H9 (cell line): ENCODE measurements around the gene VDAC2. TPM values are rescaled to one million over a fixed set of nuclear protein-coding genes. Genes with fewer than 3 reads are reported as not detected.

Source experiments
- DNase-seq: peaks from one replicate; pipeline ENCODE4 v3.0.0-alpha.2; 2017
- H2AFZ ChIP-seq: one replicate; pipeline ENCODE4 v1.6.1; 2013; ENCODE audit warnings: mild to moderate bottlenecking, low read length, control low read depth, moderate library complexity
- H2AK5ac ChIP-seq: 2 replicates; pipeline ENCODE4 v1.6.1; 2013; ENCODE audit warnings: low read length, control low read depth, mixed read lengths; ENCODE audit not compliant: insufficient read length
- H2BK120ac ChIP-seq: one replicate; pipeline ENCODE4 v1.6.1; 2013; ENCODE audit warnings: low read depth, mild to moderate bottlenecking, low read length, control low read depth, inconsistent platforms; ENCODE audit not compliant: poor library complexity, severe bottlenecking
- H2BK12ac ChIP-seq: 2 replicates; pipeline ENCODE4 v1.6.1; 2013; ENCODE audit warnings: low read length, control low read depth, mixed read lengths, low read depth; ENCODE audit not compliant: insufficient read length
- H2BK15ac ChIP-seq: 2 replicates; pipeline ENCODE4 v1.6.1; 2013; ENCODE audit warnings: low read depth, low read length, control low read depth
- H2BK20ac ChIP-seq: one replicate; pipeline ENCODE4 v1.6.1; 2013; ENCODE audit warnings: low read depth, mild to moderate bottlenecking, low read length, control low read depth, inconsistent platforms; ENCODE audit not compliant: poor library complexity, severe bottlenecking
- H2BK5ac ChIP-seq: 2 replicates; pipeline ENCODE4 v1.6.1; 2013; ENCODE audit warnings: low read length, control low read depth, mixed read lengths; ENCODE audit not compliant: insufficient read length
- H3K14ac ChIP-seq: 2 replicates; pipeline ENCODE4 v1.6.1; 2013; ENCODE audit warnings: low read length, control low read depth; ENCODE audit not compliant: insufficient read depth
- H3K18ac ChIP-seq: 2 replicates; pipeline ENCODE4 v1.6.1; 2013; ENCODE audit warnings: low read depth, mild to moderate bottlenecking, mixed read lengths, low read length, control low read depth; ENCODE audit not compliant: insufficient read length
- H3K23ac ChIP-seq: 2 replicates; pipeline ENCODE4 v1.6.1; 2013; ENCODE audit warnings: low read length, control low read depth, mixed read lengths, low read depth; ENCODE audit not compliant: insufficient read length
- H3K23me2 ChIP-seq: 2 replicates; pipeline ENCODE4 v1.6.1; 2013; ENCODE audit warnings: low read depth, mild to moderate bottlenecking, mixed read lengths, low read length, control low read depth; ENCODE audit not compliant: insufficient read length, poor library complexity, severe bottlenecking
- H3K27ac ChIP-seq: 2 replicates; pipeline ENCODE4 v1.5.1; 2013; ENCODE audit warnings: low read length, control low read depth, mixed read lengths, low read depth; ENCODE audit not compliant: insufficient read length
- H3K27me3 ChIP-seq: 2 replicates; pipeline ENCODE4 v1.6.1; 2013; ENCODE audit warnings: low read length, control low read depth, inconsistent platforms; ENCODE audit not compliant: insufficient read depth
- H3K4ac ChIP-seq: 2 replicates; pipeline ENCODE4 v1.6.1; 2013; ENCODE audit warnings: low read depth, mild to moderate bottlenecking, control low read depth, inconsistent platforms, low read length, moderate library complexity
- H3K4me1 ChIP-seq: 2 replicates; pipeline ENCODE4 v1.6.1; 2013; ENCODE audit warnings: low read length, control low read depth, inconsistent platforms; ENCODE audit not compliant: insufficient read depth
- H3K4me2 ChIP-seq: 2 replicates; pipeline ENCODE4 v1.6.1; 2013; ENCODE audit warnings: low read length, control low read depth, mixed read lengths; ENCODE audit not compliant: insufficient read length, insufficient read depth
- H3K56ac ChIP-seq: 2 replicates; pipeline ENCODE4 v1.6.1; 2013; ENCODE audit warnings: low read depth, mild to moderate bottlenecking, mixed read lengths, low read length, control low read depth; ENCODE audit not compliant: insufficient read length
- H3K79me1 ChIP-seq: 2 replicates; pipeline ENCODE4 v1.6.1; 2013; ENCODE audit warnings: low read depth, mild to moderate bottlenecking, moderate library complexity, low read length, control low read depth, inconsistent platforms; ENCODE audit not compliant: insufficient read depth, poor library complexity, severe bottlenecking
- H3K79me2 ChIP-seq: 2 replicates; pipeline ENCODE4 v1.6.1; 2013; ENCODE audit warnings: low read length, control low read depth, inconsistent platforms; ENCODE audit not compliant: insufficient read depth
- H3K9ac ChIP-seq: 2 replicates; pipeline ENCODE4 v1.6.1; 2013; ENCODE audit warnings: low read length, control low read depth, mixed read lengths; ENCODE audit not compliant: insufficient read length; ENCODE audit errors: extremely low read depth
- H3K9me3 ChIP-seq: one replicate; pipeline ENCODE4 v1.6.1; 2013; ENCODE audit warnings: low read depth, low read length, inconsistent platforms; ENCODE audit not compliant: control insufficient read depth
- H3T11ph ChIP-seq: one replicate; pipeline ENCODE4 v1.6.1; 2013; ENCODE audit warnings: mild to moderate bottlenecking, low read length, control low read depth, inconsistent platforms
- H4K20me1 ChIP-seq: one replicate; pipeline ENCODE4 v1.6.1; 2013; ENCODE audit not compliant: control insufficient read depth, insufficient read length, insufficient read depth
- H4K5ac ChIP-seq: 2 replicates; pipeline ENCODE4 v1.6.1; 2013; ENCODE audit warnings: low read depth, mild to moderate bottlenecking, mixed read lengths, low read length, control low read depth; ENCODE audit not compliant: insufficient read length
- H4K8ac ChIP-seq: replicated peaks from 2 replicates; pipeline ENCODE4 v1.6.1; 2013; ENCODE audit warnings: low read length, control low read depth, mixed read lengths, low read depth; ENCODE audit not compliant: insufficient read length
- H4K91ac ChIP-seq: 2 replicates; pipeline ENCODE4 v1.6.1; 2013; ENCODE audit warnings: low read depth, mild to moderate bottlenecking, moderate library complexity, mixed read lengths, low read length, control low read depth; ENCODE audit not compliant: insufficient read length
- H3K27ac Mint-ChIP-seq, 3 experiments: 2 replicates in 2 of 3; 3 replicates in 1 of 3; pipeline ENCODE4 v1.8.0; 2020 to 2021; ENCODE audit warnings: mixed read lengths in 3 of 3, mild to moderate bottlenecking in 1 of 3, moderate library complexity in 1 of 3
- H3K27me3 Mint-ChIP-seq: 2 replicates; pipeline ENCODE4 v1.8.0; 2021; ENCODE audit warnings: low read depth, mild to moderate bottlenecking, moderate library complexity, mixed read lengths
- H3K36me3 Mint-ChIP-seq, 3 experiments: 2 replicates in 2 of 3; 3 replicates in 1 of 3; pipeline ENCODE4 v1.8.0; 2020 to 2021; ENCODE audit warnings: low read depth in 3 of 3, mixed read lengths in 3 of 3; ENCODE audit not compliant: insufficient read depth in 1 of 3
- H3K4me1 Mint-ChIP-seq, 2 experiments: 2 replicates each; pipeline ENCODE4 v1.8.0; 2020; ENCODE audit warnings: mixed read lengths in 2 of 2
- H3K4me3 Mint-ChIP-seq, 2 experiments: 2 replicates in 1 of 2; 3 replicates in 1 of 2; pipeline ENCODE4 v1.8.0; 2020 to 2021; ENCODE audit warnings: mild to moderate bottlenecking in 2 of 2, mixed read lengths in 2 of 2, moderate library complexity in 1 of 2
- H3K9me3 Mint-ChIP-seq, 2 experiments: 2 replicates in 1 of 2; 3 replicates in 1 of 2; pipeline ENCODE4 v1.8.0; 2020; ENCODE audit warnings: mild to moderate bottlenecking in 2 of 2, mixed read lengths in 2 of 2, moderate library complexity in 1 of 2
- WGBS: extraction: QIAGEN DNeasy Blood & Tissue Kit; methylation state at CpG from one replicate; pipeline ENCODE4 v1.1.7; 2013; ENCODE audit warnings: missing lambda C conversion rate, low lambda C conversion rate, mixed read lengths; ENCODE audit not compliant: insufficient read length; ENCODE audit errors: extremely low coverage; 5-methylcytosine and 5-hydroxymethylcytosine counted together
- total RNA-seq: library from RNA; stranded (reverse); gene quantifications from 2 replicates; pipeline ENCODE4 v1.2.1, GENCODE V29; 2021
- TF ChIP-seq, protein P1 (sequence below): fragments of 200-600 bp; sonication (generic); conservative IDR thresholded peaks from 3 replicates; pipeline ENCODE4 v1.8.0; 2021; ENCODE audit warnings: antibody characterized with exemption, mild to moderate bottlenecking

Gene VDAC2
- total RNA-seq, 1 experiment from 2014 or later, result 271 TPM

DNA sequence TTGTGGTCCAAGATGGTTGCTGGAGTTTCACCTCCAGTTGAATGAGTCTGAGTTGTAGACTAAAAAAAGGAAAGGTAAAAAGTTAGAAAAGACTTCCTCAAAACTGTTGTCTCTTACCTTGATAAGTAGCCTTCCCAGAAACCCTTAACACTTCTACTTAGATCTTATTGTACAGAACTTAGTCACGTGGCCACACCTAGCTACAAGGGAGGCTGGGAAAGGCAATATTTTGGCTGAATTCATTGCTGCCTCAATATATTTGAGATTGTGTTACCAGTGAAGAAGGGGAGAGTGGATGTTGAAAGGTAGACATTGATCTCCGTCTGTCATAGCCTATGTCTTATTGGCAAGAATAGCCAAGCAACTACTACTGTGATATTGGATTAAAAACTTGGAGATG, 35.5 kb upstream of the VDAC2 start:
- no peaks in the 10 kb centered on the region for H3K27me3 Mint-ChIP-seq
- Histone ChIP-seq H3K23me2 (no peaks in the 10 kb centered on the region), H2BK20ac (no peak overlapping the region), H2BK120ac (no peak overlapping the region), H4K8ac (no peak overlapping the region), H3T11ph (no peak overlapping the region), H4K91ac (no peak overlapping the region), H3K14ac (no peak overlapping the region), H4K5ac (no peak overlapping the region), H3K79me2 (no peaks in the 10 kb centered on the region), H3K18ac (no peak overlapping the region), H3K4me2 (no peak overlapping the region), H2BK15ac (no peak overlapping the region), H2BK12ac (no peak overlapping the region), H3K27me3 (no peaks in the 10 kb centered on the region), H2AK5ac (no peak overlapping the region), H3K9me3 (no peaks in the 10 kb centered on the region), H3K4me1 (no peaks in the 10 kb centered on the region), H4K20me1 (no peaks in the 10 kb centered on the region), H2BK5ac (no peak overlapping the region), H3K27ac (no peak overlapping the region), H3K9ac (no peak overlapping the region), H3K56ac (no peak overlapping the region), H3K4ac (no peak overlapping the region), H2AFZ (no peak overlapping the region), H3K79me1 (no peaks in the 10 kb centered on the region), H3K23ac (no peak overlapping the region)
- peaks cover 0 to 12% (median 2%) of the 10 kb centered on the region in 3 experiments; a peak in 4 of 7 replicates for H3K36me3 Mint-ChIP-seq
- no CpG with 5 or more reads among the region's 2 CpGs for WGBS
- no peaks in the 10 kb centered on the region for H3K9me3 Mint-ChIP-seq
- no peak overlapping the region for H3K4me3 Mint-ChIP-seq
- no peak for DNase-seq
- TF ChIP-seq, protein P1, sequence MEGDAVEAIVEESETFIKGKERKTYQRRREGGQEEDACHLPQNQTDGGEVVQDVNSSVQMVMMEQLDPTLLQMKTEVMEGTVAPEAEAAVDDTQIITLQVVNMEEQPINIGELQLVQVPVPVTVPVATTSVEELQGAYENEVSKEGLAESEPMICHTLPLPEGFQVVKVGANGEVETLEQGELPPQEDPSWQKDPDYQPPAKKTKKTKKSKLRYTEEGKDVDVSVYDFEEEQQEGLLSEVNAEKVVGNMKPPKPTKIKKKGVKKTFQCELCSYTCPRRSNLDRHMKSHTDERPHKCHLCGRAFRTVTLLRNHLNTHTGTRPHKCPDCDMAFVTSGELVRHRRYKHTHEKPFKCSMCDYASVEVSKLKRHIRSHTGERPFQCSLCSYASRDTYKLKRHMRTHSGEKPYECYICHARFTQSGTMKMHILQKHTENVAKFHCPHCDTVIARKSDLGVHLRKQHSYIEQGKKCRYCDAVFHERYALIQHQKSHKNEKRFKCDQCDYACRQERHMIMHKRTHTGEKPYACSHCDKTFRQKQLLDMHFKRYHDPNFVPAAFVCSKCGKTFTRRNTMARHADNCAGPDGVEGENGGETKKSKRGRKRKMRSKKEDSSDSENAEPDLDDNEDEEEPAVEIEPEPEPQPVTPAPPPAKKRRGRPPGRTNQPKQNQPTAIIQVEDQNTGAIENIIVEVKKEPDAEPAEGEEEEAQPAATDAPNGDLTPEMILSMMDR, result no peak
- no peaks in the 10 kb centered on the region; a peak in 1 of 4 replicates for H3K4me1 Mint-ChIP-seq
- no peak overlapping the region for H3K27ac Mint-ChIP-seq
